Measurements from ENCODE around the gene ERP44.

GRCh38 chr9:100070104-100071041 is 28.4 kb downstream of the ERP44 start:
- TF ChIP-seq POLR2A (IDR thresholded peaks at IDR 0.05; ENCODE audit: low read length) (no peak), GATA1 (IDR thresholded peaks at IDR 0.05; ENCODE audit: low read depth, low read length) (no peak)

Data from erythroblast (primary cell).